ENCODE measurements around the gene RPL31.
A peak's percentile ranks its signal among the peaks of the same experiment; 100 is the strongest.

The RPL31 gene

GRCh38 chr2:101001691-101002561 lies at the start of gene RPL31:
Gene RPL31 (plus strand): TSS chr2:101002289. CDS start chr2:101002702, 413 bp downstream.
- peak; percentile 86 to 95 (median 94) for DNase-seq

- no peak for DNase-seq
Observed at GRCh38 chr2:100952512-100952911, 49.6 kb upstream of the RPL31 start.

GRCh38 chr2:100953406-100954043 lies 48.6 kb upstream of the RPL31 start:
- DNase-seq: peak in 2 of 6 experiments; percentile 20 to 24

- DNase-seq: no peak
Observed at GRCh38 chr2:100954044-100954420, 48.1 kb upstream of the RPL31 start.

- no peak for DNase-seq
Observed at GRCh38 chr2:100955226-100955625, 46.9 kb upstream of the RPL31 start.

- no peak for DNase-seq
Observed at GRCh38 chr2:100956081-100956480, 46.0 kb upstream of the RPL31 start.

DNA sequence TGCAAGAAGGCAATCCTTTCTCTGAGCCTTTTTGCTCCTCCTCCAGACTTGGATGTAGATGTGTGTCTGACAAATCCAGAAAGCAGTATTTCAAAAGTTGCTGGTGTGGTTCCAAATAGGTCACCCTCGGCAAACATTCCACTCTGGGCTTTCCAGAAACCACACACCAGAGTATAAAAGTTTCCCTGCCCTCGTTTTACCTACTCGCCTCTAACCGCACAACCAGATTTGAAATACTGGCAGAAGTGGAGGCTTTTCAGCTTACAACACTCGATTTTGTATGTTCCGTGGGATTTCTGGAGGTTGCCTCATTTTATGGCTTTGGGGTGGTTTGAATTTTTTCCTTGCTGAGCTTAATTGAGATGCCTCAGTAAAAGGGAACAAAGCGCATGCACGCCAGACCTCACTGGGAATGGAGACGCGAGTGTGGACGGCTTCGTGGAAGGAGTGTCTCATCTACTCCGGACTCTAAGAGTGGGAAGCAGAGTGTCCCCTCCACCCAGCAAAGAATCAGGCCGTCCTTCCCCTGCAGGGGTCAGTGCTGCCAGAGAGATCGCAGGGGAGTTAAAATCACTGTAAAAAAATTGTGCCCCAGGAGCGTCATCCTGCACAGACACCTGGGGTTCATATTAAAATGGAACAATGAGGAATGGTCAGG lies 44.0 kb upstream of the RPL31 start:
- no peak for DNase-seq

DNA sequence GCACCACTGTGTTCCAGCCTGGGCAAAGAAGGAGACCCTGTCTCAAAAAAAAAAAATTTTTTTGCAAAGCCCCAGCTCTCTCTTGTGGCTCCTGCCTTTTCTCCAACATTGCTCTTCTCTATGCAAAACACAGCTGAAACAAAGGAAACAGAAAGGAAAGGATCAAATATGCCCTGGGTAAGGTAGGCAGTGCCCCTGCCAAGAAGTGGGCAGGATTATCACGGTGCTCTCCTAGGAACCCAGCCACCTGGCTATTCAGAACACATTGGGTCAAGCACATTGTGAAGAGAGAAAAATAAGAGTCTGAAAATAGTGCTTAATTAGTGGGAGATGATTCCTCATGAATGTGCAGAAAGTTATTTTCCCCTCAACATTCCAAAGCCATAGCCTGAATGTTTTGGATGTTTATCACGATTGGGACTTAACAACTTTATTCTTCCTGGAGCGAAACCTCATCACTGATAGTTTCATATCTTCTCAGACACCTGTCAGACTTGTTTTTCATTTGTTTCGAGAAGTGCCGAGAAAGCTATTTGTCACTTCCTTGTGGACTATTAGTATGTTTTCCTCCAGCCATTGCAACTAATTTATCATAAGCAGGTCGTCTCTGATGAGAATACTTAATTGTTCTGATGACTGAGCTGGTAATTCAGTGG lies 42.7 kb upstream of the RPL31 start:
- DNase-seq: no peak

DNA sequence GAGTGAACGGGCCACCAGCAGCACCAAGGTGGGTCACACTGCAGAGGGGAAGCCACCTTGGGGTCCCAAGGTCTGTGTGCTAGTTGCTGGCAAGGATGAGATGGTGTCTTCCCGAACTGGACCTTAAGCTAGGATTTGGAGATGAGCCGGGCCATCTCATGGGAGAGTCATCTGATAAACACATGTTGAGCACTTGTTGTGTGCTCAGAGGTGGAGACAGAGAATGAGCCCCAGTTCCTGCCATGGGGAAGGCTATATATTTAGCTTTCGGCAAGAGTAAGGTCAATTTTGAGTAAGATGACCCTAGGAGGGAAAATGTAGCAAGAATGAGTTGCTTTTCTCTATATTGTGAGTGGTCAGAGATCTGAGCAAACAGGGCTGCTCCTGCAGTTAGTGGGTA lies 41.4 kb upstream of the RPL31 start:
- no peak for DNase-seq

DNA sequence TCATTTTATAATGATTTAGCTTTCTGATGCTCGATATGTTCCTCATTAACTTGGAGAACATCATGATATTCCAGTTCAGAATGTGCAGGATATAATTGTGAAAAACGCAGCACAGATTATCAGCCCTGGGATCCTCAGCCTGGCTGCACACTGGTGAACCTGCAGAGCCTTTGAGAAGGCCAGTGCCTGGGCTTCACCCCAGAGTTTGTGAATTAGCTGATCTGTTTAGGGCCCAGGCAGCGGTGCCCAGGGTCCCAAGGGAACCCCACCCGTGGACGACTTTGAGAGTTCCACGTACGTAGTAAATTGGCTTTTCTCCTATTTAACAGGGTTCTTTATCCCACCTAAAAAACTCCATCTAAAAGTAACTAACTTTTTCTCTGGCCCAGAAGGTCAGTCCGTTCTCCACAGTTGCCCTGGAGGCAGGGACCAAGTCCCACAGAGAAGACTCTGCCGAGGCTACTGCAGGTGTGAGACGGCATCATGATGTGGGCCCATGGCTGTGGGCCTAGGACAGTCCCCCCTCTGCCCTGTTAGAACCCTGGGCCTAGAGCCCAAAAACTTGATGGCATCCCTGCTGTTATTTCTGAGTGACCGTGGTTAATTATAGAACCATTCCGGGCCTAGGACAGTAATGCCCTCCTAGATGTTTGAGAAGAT lies 39.6 kb upstream of the RPL31 start:
- no peak for DNase-seq

DNA sequence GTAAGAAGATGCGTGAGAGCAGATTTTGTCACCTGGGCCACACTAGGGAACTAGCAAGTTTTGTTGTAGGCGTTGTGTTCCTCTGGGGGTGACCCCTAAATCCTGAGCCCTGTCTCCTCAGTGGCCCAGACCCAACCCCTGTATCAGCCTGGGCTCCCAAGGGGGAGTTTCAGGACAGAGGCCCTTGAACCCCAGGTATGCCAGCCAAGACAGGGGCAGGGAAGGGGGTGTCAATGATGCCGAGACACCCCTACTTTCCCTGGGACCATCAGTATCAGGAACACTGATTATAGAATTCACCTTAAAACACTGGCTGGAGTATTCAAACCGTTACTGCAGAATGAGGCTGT lies 39.1 kb upstream of the RPL31 start:
- no peak for DNase-seq

DNA sequence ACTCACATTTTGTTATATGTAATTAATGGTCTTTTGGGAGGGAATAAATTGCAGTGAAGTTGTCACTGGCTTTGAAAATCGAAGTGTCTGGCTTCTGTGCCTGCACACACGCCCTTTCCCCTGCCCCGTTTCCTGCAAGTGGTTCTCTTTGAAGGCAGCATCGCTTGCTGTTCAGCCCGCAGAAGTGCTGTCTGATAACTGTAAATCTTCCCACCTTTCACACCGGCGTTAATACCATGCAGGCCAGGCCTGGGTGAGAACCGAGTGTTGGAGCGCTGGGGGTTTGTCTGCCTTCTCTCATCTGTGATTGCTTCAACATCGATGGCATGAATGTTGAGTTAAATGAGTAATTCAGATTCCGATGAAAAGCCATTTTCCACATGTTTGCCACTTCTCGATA lies 37.9 kb upstream of the RPL31 start:
- peak in 3 of 6 experiments; percentile 33 to 45 (median 34) for DNase-seq

DNA sequence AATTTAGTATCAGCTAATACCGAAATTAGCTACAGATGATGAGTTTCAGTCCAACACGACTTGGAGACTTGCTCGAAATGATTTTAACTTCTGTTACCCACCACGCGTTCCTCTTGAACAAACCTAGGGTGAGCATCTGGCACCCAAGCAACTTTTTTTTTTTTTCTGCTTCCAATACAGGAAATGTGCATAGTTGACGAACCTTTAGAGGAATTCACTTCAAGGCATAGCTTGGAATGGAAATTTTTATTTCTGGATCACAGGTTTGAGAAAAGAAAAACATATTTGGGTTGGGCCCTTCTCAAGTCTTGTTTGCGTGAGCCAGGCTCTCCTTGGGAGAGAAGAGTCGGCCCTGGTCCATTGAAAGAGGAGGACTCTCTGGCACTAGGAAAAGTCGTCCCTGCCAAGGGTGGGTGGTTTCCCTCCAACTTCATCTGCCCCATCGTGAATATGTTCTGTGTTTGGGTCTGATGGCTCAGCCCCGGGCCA lies 37.4 kb upstream of the RPL31 start:
- no peak for DNase-seq

DNA sequence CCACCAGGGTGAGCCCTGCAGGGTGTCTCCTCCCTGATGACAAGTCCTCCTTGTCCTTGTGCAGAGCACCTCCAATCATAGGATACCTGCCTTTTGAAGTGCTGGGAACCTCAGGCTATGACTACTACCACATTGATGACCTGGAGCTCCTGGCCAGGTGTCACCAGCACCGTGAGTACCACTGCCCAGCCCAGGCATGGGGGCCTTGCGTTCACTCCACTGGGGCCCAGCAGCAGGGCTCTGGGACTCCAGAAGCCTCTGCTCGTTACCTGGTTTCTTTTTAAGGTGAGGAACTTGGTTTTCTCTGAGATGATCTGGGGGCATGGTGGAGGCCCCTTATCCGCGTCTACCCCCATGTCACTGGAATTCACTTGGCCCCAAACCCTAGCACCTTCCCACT lies 36.5 kb upstream of the RPL31 start:
- no peak for DNase-seq

DNA sequence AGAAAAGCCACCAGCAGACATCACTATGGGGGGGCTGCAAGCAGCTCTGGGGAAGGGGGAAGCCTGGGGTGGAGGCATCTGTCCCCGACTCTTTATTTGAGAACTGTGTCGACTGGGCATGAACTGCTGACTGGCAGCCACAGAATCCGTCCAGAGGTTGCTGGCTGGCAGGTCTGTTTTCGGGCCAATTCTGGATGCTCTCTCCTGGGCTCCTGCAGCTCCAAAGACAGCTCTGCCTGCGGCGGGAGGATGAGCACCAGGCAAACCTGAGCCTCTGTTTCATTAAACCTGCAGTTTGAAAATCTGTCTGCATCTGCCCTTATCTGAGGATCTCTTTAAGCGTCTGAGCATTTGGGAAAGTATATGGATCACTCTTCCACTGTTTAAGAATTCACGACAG lies 34.4 kb upstream of the RPL31 start:
- DNase-seq: no peak

GRCh38 chr2:100968146-100969145 lies 33.6 kb upstream of the RPL31 start:
- DNase-seq: no peak

- DNase-seq: no peak
Observed at GRCh38 chr2:100969998-100970397, 32.1 kb upstream of the RPL31 start.

- DNase-seq: no peak
Observed at GRCh38 chr2:100971221-100971620, 30.9 kb upstream of the RPL31 start.

- no peak for DNase-seq
Observed at GRCh38 chr2:100972452-100972851, 29.6 kb upstream of the RPL31 start.

- DNase-seq: no peak
Observed at GRCh38 chr2:100974712-100975520, 27.2 kb upstream of the RPL31 start.

DNA sequence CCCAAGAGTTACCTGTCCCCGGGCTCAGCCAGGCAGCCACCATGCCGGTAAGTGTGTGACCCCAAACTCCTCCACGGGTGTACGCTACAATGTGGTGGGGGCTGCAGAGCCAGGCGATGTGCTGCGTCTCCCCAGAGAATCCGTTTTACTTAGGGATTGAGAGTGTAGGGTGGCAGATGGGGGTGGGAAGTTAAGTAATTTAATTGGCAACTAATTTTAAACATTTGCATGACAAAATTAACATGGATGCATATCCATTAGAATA lies 26.6 kb upstream of the RPL31 start:
- DNase-seq: no peak
